GM12873 (cell line): ENCODE data around the gene ARMC3.

Experiments used
- TF ChIP-seq, protein P1 (sequence below): IDR thresholded peaks from 2 replicates; pipeline ENCODE4 v1.5.1; 2012; ENCODE audit warnings: low read depth, mild to moderate bottlenecking, moderate library complexity, low read length, control low read depth; ENCODE audit not compliant: insufficient read depth; ENCODE audit errors: missing control alignments

The ARMC3 gene

GRCh38 chr10:22997096-22997495, 69.2 kb downstream of the ARMC3 start:
- TF ChIP-seq, protein P1, sequence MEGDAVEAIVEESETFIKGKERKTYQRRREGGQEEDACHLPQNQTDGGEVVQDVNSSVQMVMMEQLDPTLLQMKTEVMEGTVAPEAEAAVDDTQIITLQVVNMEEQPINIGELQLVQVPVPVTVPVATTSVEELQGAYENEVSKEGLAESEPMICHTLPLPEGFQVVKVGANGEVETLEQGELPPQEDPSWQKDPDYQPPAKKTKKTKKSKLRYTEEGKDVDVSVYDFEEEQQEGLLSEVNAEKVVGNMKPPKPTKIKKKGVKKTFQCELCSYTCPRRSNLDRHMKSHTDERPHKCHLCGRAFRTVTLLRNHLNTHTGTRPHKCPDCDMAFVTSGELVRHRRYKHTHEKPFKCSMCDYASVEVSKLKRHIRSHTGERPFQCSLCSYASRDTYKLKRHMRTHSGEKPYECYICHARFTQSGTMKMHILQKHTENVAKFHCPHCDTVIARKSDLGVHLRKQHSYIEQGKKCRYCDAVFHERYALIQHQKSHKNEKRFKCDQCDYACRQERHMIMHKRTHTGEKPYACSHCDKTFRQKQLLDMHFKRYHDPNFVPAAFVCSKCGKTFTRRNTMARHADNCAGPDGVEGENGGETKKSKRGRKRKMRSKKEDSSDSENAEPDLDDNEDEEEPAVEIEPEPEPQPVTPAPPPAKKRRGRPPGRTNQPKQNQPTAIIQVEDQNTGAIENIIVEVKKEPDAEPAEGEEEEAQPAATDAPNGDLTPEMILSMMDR: no peak

- TF ChIP-seq, protein P1: no peak
Measured at GRCh38 chr10:22998091-22998490, 70.2 kb downstream of the ARMC3 start.

- TF ChIP-seq, protein P1: peak; percentile 14
Measured at GRCh38 chr10:22999942-23000341, 72.1 kb downstream of the ARMC3 start.

GRCh38 chr10:23001901-23002516, 74.2 kb downstream of the ARMC3 start:
- TF ChIP-seq, protein P1: no peak

DNA sequence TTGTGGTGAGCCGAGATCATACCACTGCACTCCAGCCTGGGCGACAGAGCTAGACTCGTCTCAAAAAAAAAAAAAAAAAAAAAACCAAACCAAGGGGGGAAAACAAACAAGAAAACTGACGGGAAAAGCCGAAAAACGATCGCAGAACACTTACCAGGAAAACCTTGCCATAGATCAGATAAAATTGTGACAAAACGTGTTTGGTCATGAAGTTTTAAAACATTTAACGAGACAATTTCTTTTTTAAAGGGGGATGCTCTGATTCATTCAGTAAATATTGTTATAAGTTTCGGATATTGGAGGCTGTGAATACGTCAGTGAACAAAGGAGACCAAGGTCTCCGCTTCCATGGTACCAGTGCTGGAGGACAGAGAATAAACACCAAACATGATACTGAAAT, 77.3 kb downstream of the ARMC3 start:
- TF ChIP-seq, protein P1: no peak

GRCh38 chr10:23013581-23014335, 85.9 kb downstream of the ARMC3 start:
- TF ChIP-seq, protein P1: no peak

DNA sequence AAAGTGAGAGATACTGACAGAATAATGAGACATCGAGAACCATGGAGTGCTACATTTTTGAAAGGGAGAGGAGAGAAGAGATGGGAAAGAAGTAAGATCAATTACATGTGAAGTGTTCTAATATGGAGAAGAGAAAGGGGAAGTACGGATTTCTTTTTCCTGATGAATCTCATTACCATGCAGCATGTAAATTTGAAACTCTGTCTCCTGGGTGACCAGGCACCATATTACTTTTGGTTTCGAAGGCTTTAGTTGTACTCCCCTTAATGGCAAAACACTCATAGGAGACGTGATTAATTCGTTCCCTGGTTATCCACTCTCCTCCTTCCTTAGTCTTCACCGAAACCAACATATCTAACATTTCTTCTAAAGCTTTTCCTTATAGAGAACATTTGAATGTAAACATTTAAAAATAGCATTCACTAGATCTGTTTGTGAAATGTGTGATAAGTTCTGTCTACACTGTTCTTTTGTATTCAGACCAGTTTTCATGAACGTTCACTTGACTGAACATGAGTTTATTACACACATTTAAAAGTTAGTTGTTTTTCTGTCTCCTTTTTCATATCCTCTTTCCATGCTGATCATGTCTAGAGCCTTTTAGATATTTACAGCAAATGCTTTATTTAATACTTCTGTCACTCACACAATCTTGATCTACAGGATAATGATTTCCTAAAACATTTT, 87.3 kb downstream of the ARMC3 start:
- TF ChIP-seq, protein P1: no peak
